K562 (cell line): ENCODE results near the gene XPNPEP1. TPM values are rescaled to one million over a fixed set of nuclear protein-coding genes. Genes with fewer than 3 reads are reported as not detected.

Experiments
- ATAC-seq: fragments of 200-7000 bp; cut with Tn5 transposase; 3 replicates; pipeline ENCODE4 v1.9.1; 2020; ENCODE audit warnings: moderate library complexity
- BruUV-seq: library from RNA; stranded (reverse); fragments of 400-500 nt; replicated peaks from 2 replicates; lab custom pipeline; 2021; lab: Mats Ljungman, UMichigan
- CTCF ChIA-PET: fragments of 300-600 bp; formaldehyde crosslinking; extraction: SDS; loops from one replicate; lab custom pipeline; 2021; ENCODE audit warnings: low intra/inter-chr PET ratio; lab: Yijun Ruan, JAX
- POLR2A ChIA-PET: fragments of 300-600, 350-650 bp; sonication (Branson Sonifier 250); formaldehyde crosslinking; extraction: SDS; loops from one replicate; lab custom pipeline; 2021; ENCODE audit warnings: antibody characterized with exemption, inconsistent platforms; lab: Yijun Ruan, JAX
- DNase-seq, 4 experiments: peaks; one replicate each; pipeline versions ENCODE4 v3.0.0 to v3.0.0-alpha.2; 2011 to 2018; ENCODE audit warnings: low spot score in 3 of 4, mixed read lengths in 3 of 4; ENCODE audit errors: extremely low read depth in 1 of 4
- FAIRE-seq: peaks from 2 replicates; lab custom pipeline; 2011; peaks lifted over from hg19 to GRCh38; lab: Jason Lieb, UNC
- H2AFZ ChIP-seq: 2 replicates; pipeline ENCODE4 v1.6.0; 2011; ENCODE audit warnings: low read depth, low read length, control low read depth, inconsistent platforms
- H3K27ac ChIP-seq: fragments of 200-600 bp; 3 replicates; pipeline ENCODE4 v1.8.0; 2011; ENCODE audit warnings: low read depth, mild to moderate bottlenecking, control low read depth, inconsistent platforms, low read length, moderate library complexity, mixed read lengths; ENCODE audit errors: extremely low read depth
- H3K27me3 ChIP-seq, 2 experiments: fragments of 300-600 bp in 1 of 2; 2 replicates in 1 of 2; 3 replicates in 1 of 2; pipeline versions ENCODE4 v1.6.0 to v1.8.0; 2011; ENCODE audit warnings: inconsistent platforms in 2 of 2, low read length in 2 of 2, mild to moderate bottlenecking in 1 of 2, mixed read lengths in 1 of 2, moderate library complexity in 1 of 2; ENCODE audit not compliant: control insufficient read depth in 2 of 2, insufficient read depth in 2 of 2
- H3K36me3 ChIP-seq: fragments of 300-600 bp; 3 replicates; pipeline ENCODE4 v1.8.0; 2011; ENCODE audit warnings: mild to moderate bottlenecking, low read length, inconsistent platforms; ENCODE audit not compliant: control insufficient read depth, insufficient read depth
- H3K4me1 ChIP-seq, 2 experiments: fragments of 200-600 bp in 1 of 2; replicated peaks in 1 of 2; 2 replicates in 1 of 2; 3 replicates in 1 of 2; pipeline versions ENCODE4 v1.5.1 to v1.8.0; 2011; ENCODE audit warnings: inconsistent platforms in 2 of 2, low read length in 2 of 2, mild to moderate bottlenecking in 1 of 2, mixed read lengths in 1 of 2, moderate library complexity in 1 of 2; ENCODE audit not compliant: control insufficient read depth in 2 of 2, insufficient read depth in 2 of 2
- H3K4me2 ChIP-seq: 2 replicates; pipeline ENCODE4 v1.6.1; 2011; ENCODE audit warnings: low read length, control low read depth, inconsistent platforms, mixed read lengths; ENCODE audit not compliant: insufficient read depth
- H3K4me3 ChIP-seq: fragments of 200-600 bp; sonication (generic), shearing (Covaris generic); 2 replicates; pipeline ENCODE4 v1.5.1; 2016; ENCODE audit warnings: control low read depth, inconsistent platforms
- H3K79me2 ChIP-seq: fragments of 200-600 bp; 3 replicates; pipeline ENCODE4 v1.8.0; 2011; ENCODE audit warnings: low read length, inconsistent platforms; ENCODE audit not compliant: control insufficient read depth, insufficient read depth
- H3K9ac ChIP-seq, 2 experiments: 2 replicates each; pipeline versions ENCODE4 v1.6.0 to v1.6.1; 2011; ENCODE audit warnings: low read depth in 2 of 2, low read length in 2 of 2, control low read depth in 1 of 2, inconsistent platforms in 1 of 2, mild to moderate bottlenecking in 1 of 2, mixed read lengths in 1 of 2; ENCODE audit not compliant: insufficient read depth in 1 of 2
- H3K9me1 ChIP-seq: one replicate; pipeline ENCODE4 v1.6.0; 2011; ENCODE audit warnings: inconsistent platforms, mild to moderate bottlenecking, low read length, moderate library complexity; ENCODE audit not compliant: control insufficient read depth, insufficient read depth
- H3K9me3 ChIP-seq: replicated peaks from 2 replicates; pipeline ENCODE4 v1.5.1; 2011; ENCODE audit warnings: low read depth, low read length, inconsistent platforms; ENCODE audit not compliant: control insufficient read depth, insufficient read depth
- H4K20me1 ChIP-seq: replicated peaks from 2 replicates; pipeline ENCODE4 v1.6.1; 2011; ENCODE audit warnings: low read length, inconsistent platforms, mixed read lengths; ENCODE audit not compliant: control insufficient read depth, insufficient read depth
- ARID1B ChIP-seq: fragments of 450-650 bp; IDR thresholded peaks from 2 replicates; pipeline ENCODE4 v1.6.1; 2016; ENCODE audit warnings: antibody characterized with exemption, mild to moderate bottlenecking, inconsistent platforms
- BACH1 ChIP-seq: fragments of 200-800 bp; sonication (Bioruptor generic); IDR thresholded peaks from 2 replicates; pipeline ENCODE4 v1.6.1; 2016; ENCODE audit warnings: missing genetic modification characterization, missing compliant biosample characterization
- ETS1 ChIP-seq: conservative IDR thresholded peaks from 2 replicates; pipeline ENCODE4 v1.6.1; 2011; ENCODE audit warnings: low read depth, mild to moderate bottlenecking, low read length; ENCODE audit not compliant: control insufficient read depth
- HMG20A ChIP-seq: fragments of 450-650 bp; formaldehyde crosslinking; conservative IDR thresholded peaks from 2 replicates; pipeline ENCODE4 v1.4.0; 2020; ENCODE audit warnings: mild to moderate bottlenecking, mixed read lengths
- JUNB ChIP-seq: fragments of 450-650 bp; formaldehyde crosslinking; conservative IDR thresholded peaks from 2 replicates; pipeline ENCODE4 v1.4.0; 2020; ENCODE audit warnings: mild to moderate bottlenecking
- PHB2 ChIP-seq: fragments of 450-650 bp; IDR thresholded peaks from 2 replicates; pipeline ENCODE4 v1.6.1; 2017; ENCODE audit warnings: low read depth
- POLR2A ChIP-seq: fragments of 450-650 bp; conservative IDR thresholded peaks from 2 replicates; pipeline ENCODE4 v1.6.1; 2016
- POLR2B ChIP-seq: fragments of 450-650 bp; IDR thresholded peaks from 2 replicates; pipeline ENCODE4 v1.6.1; 2018; ENCODE audit warnings: low read depth; ENCODE audit not compliant: partially characterized antibody
- PRDM10 ChIP-seq: fragments of 450-650 bp; IDR thresholded peaks from 2 replicates; pipeline ENCODE4 v1.6.1; 2018; ENCODE audit not compliant: partially characterized antibody
- RBFOX2 ChIP-seq: fragments of 200-400 bp; formaldehyde crosslinking; IDR thresholded peaks from 2 replicates; pipeline ENCODE4 v1.6.1; 2017; ENCODE audit warnings: low read depth, mild to moderate bottlenecking, low read length, moderate library complexity
- RBM22 ChIP-seq: fragments of 200-400 bp; formaldehyde crosslinking; IDR thresholded peaks from 2 replicates; pipeline ENCODE4 v1.6.1; 2018; ENCODE audit warnings: low read length, low read depth; ENCODE audit not compliant: poor library complexity, severe bottlenecking
- SNAPC5 ChIP-seq: fragments of 250-450 bp; sonication (Bioruptor Pico); IDR thresholded peaks from 2 replicates; pipeline ENCODE4 v1.8.0; 2021; ENCODE audit warnings: moderate library complexity, mild to moderate bottlenecking, inconsistent platforms
- TCF7 ChIP-seq: sonication (generic); IDR thresholded peaks from 2 replicates; pipeline ENCODE4 v1.6.1; 2016; ENCODE audit warnings: antibody characterized with exemption, borderline replicate concordance
- TEAD2 ChIP-seq: fragments of 450-650 bp; IDR thresholded peaks from 2 replicates; pipeline ENCODE4 v1.6.1; 2016; ENCODE audit warnings: missing genetic modification characterization, control low read depth, missing compliant biosample characterization
- USF2 ChIP-seq: sonication (generic); formaldehyde crosslinking; IDR thresholded peaks from 2 replicates; pipeline ENCODE4 v1.5.0; 2020; ENCODE audit warnings: missing genetic modification reagents
- ZNF324 ChIP-seq: fragments of 250-450 bp; sonication (Bioruptor Pico); IDR thresholded peaks from 2 replicates; pipeline ENCODE4 v1.4.0; 2020; ENCODE audit warnings: mild to moderate bottlenecking
- ZNF717 ChIP-seq: fragments of 250-450 bp; sonication (Bioruptor Pico); IDR thresholded peaks from 2 replicates; pipeline ENCODE4 v1.5.0; 2021
- WGBS: fragments of 100-300 bp; shearing (Covaris generic); methylation state at CpG from one replicate; pipeline ENCODE4 v1.1.6; 2016; ENCODE audit warnings: low coverage, mixed read lengths; ENCODE audit not compliant: insufficient coverage; ENCODE audit errors: missing lambda C conversion rate; 5-methylcytosine and 5-hydroxymethylcytosine counted together
- in situ Hi-C: fragments of 300-500 bp; cut with MboI; formaldehyde crosslinking; loops from 4 replicates; pipeline ENCODE4 v1.15.0; 2018; ENCODE audit warnings: inconsistent platforms, mixed read lengths
- intact Hi-C: fragments of 100-400 bp; cut with micrococcal nuclease; formaldehyde crosslinking; loops from 2 replicates; pipeline ENCODE4 v1.14.2; 2022
- polyA plus RNA-seq, 8 experiments: library from polyadenylated mRNA; depleted of rRNA in 4 of 8; stranded (reverse) in 5 of 8; unstranded in 3 of 8; fragments of >200 nt; fragmentation: Nextera tagmentation in 2 of 8; fragmentation: Illumina TruSeq in 1 of 8; extraction: Ambion mirVana in 2 of 8; extraction: Trizol in 1 of 8; gene quantifications; 2 replicates each; pipeline versions ENCODE4 v1.2.1 to v1.2.3, GENCODE V29; 2011 to 2014; ENCODE audit warnings: inconsistent platforms in 1 of 8, missing spikeins in 1 of 8
- total RNA-seq, 7 experiments: library from RNA; depleted of rRNA in 6 of 7; stranded (reverse); fragments of >200 nt in 6 of 7; fragmentation: Illumina TruSeq in 2 of 7; extraction: Trizol in 2 of 7; gene quantifications; 2 replicates each; pipeline versions ENCODE4 v1.2.1 to v1.2.3, GENCODE V29; 2011 to 2021; ENCODE audit warnings: low replicate concordance in 1 of 7

Gene XPNPEP1
- total and polyA plus RNA-seq, 9 of the 15 experiments (the other 6 are each of a cell fraction or from before 2014, with no cell fraction given) = 24.2 to 93.5 (median 40.1) TPM

GRCh38 chr10:109932968-109933367 is 9.7 kb upstream of the XPNPEP1 start:
- no TSS peak for BruUV-seq
- DNase-seq (no peak), FAIRE-seq (no peak), ATAC-seq (no peak)
- no peaks in the 10 kb centered on the region for H3K9me3 ChIP-seq
- ChIA-PET CTCF (no interaction called here), POLR2A (no interaction called here)
- intact Hi-C loops = no loop called here
- WGBS = 5% methylated on average over 3 of the region's 3 CpGs
- no peak overlapping the region for H3K4me2 ChIP-seq
- H3K9ac ChIP-seq = no peak overlapping the region
- no peaks in the 10 kb centered on the region for H3K4me1 ChIP-seq
- no peak overlapping the region for H2AFZ ChIP-seq
- in situ Hi-C loops = no loop called here
- no peak overlapping the region for H3K27ac ChIP-seq
- H3K79me2 ChIP-seq = no peaks in the 10 kb centered on the region
- H3K27me3 ChIP-seq = no peaks in the 10 kb centered on the region
- no peaks in the 10 kb centered on the region for H4K20me1 ChIP-seq
- no peaks in the 10 kb centered on the region for H3K36me3 ChIP-seq
- TF ChIP-seq RBFOX2 (no peak), ZNF717 (CRISPR knock-in tag) (no peak), ZNF324 (CRISPR knock-in tag) (no peak), ETS1 (no peak), PRDM10 (no peak), PHB2 (no peak), TCF7 (no peak), USF2 (CRISPR knock-in tag) (no peak), ARID1B (no peak), TEAD2 (tag) (no peak), BACH1 (tag) (no peak), SNAPC5 (CRISPR knock-in tag) (no peak), JUNB (CRISPR knock-in tag) (no peak), HMG20A (CRISPR knock-in tag) (no peak), POLR2A (no peak), POLR2B (no peak), RBM22 (no peak)
- no peak overlapping the region for H3K4me3 ChIP-seq
- no peaks in the 10 kb centered on the region for H3K9me1 ChIP-seq
